ENCODE measurements around the gene RAB34. TPM values are rescaled to one million over a fixed set of nuclear protein-coding genes. Genes with fewer than 3 reads are reported as not detected.
A peak's percentile ranks its signal among the peaks of the same experiment; 100 is the strongest.

RAB34 gene, protein sequence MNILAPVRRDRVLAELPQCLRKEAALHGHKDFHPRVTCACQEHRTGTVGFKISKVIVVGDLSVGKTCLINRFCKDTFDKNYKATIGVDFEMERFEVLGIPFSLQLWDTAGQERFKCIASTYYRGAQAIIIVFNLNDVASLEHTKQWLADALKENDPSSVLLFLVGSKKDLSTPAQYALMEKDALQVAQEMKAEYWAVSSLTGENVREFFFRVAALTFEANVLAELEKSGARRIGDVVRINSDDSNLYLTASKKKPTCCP
- 58.6 TPM for polyA plus RNA-seq (ENCODE audit: insufficient read length)

DNA sequence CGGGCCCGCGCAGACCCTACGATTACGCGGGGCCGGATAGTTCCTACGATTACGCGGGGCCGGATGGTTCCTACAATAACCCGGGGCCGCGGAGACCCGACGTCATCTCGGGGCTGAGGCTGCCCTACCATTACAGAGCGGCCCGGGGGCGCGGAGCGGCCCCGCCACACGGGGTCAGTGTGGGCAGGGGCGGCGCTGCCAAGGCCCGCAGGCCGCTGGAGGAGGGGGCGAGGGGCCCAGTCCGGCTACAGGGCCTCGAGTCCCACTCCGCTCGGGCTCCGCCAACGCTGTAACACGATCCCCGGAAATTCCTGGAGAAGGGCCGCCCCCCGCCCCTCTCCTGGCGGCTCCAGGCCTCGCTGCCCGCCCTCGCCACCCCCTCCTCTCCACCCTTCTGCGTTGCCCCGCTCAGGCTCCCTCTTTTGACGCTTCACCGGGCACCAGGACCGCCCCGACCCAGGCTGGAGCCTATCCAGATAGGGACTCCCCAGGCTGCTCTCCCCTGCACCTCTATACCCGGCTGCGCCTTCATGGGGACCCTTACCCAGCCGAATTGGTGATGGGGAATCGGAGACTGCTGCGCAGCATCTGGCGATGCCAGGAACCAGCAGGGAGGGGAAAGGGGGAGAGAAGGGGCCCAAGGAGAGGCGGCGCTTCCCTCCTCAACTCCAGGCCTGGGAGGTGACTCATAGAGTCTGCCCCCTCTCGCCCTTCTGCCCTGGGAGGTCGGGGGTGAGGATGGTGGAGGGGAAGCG is at the start of gene RAB34:
RAB34 (minus strand) TSS at position 291 of the 755 bp plus-strand sequence. CDS start 602 bp downstream, outside the sequence.
- DNase-seq: peak; percentile 89

DNA sequence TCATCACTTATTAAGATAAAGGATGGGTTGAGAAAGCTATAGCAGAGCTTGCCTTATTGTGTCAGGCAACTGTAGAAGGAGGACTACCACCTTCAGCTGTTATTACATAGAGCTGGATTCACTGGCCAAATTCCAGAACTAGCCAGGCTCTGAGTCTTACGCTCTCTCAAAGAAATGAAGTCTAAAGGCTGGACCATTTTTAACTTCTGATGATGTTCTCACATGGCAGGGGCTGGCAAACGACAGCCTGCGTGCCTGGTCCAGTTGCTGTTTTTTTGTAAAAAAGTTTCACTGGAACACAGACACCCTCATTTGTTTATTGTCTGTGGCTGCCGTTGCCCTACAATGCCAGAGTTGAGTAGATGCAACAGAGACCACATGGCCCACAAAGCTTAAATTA is 47.4 kb upstream of the RAB34 start:
- no peak for DNase-seq

DNA sequence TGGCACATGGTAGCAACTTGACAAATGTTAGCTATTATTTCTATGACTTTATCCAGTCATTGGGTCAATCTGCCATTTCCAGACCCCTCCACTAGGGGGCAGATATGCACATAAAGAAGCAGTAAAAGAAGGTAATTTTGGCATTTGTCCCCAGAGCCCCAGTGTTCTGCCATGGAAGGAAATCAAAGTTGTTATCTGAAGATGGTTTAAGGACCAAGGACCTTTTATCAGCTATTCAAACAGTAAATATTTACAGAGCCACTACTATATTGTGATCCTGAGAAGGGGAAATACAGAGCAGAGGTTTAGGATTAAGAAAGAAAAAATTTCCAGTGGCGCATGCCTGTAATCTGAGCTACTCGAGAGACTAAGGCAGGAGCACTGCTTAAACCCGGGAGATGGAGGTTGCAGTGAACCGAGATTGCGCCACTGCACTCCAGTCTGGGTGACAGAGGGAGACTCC is 46.2 kb upstream of the RAB34 start:
- peak; percentile 54 for DNase-seq

DNA sequence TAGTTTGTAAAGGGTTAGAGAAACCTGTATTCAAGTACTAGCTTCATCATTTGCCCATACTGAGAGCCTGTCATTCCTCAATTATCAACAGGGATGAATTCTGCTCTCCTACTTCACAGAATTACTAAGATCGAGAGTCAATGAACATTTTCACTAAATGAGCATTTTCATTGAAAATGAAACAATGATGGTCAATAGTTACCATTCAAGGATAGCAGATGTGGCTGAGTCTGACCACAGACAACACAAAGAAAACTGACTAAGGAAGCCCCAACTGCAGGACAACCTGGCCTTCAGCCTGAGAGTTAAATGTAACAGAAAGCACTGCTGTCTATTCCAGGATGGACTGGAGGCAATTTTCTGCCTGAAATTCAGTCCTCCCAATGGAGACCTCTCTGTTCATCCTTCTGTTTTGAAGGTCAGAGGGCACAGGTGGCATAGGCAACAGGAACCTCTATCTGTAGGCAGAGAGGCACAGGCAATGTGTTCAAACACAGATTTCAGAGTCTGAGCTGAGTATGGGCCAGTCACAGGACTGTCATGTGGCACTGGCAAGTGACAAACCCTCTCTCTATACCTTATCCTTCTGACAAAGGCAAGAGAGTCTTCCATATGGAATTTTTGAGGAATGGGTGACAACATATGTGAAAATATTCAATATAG is 45.6 kb upstream of the RAB34 start:
- no peak for DNase-seq

DNA sequence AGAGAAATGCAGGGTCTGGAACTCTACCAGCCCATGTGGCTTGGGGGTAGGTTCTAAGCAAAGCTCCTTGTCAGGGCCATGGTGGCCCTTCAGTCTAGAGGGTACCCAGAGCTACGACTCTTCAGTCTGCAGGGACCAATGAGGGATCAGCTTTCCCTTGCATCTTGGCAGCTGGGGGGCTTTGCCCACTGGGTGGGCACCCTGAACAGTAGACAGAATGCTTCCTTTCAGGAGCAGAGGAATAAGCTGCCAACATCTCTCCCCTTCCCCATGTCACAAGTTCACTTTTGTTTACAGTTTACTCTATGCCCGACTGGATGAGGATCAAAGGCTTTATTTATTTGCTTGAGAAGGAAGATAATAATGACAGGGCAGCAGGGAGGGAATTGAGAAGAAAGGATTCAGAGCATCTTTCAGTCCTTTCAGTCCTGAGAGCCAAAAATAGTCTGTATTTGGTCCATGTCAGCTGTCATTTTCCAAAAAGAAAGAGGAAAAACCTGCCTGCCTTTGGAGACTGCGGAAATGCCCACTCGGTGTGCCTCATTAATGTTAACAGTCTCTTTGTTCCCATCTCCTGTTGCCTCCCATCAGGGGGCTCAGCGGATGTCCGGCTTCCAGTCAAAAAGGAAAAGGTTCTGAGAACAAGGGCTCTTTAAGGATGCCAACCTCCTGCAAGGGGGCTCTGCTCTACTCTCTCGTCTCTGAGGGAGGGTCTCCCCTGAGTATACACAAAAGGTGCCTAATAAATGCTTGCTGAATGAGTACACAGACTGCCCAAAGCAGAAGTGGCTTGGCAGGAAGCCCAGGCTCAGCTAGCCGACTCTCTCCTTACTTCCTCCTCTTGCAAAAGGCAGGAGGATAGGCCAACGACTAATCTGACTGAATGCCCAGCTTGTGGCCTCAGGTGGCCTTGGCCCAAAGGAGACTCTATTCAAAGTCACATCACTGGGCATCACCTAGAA is 43.2 kb upstream of the RAB34 start:
- DNase-seq: no peak

DNA sequence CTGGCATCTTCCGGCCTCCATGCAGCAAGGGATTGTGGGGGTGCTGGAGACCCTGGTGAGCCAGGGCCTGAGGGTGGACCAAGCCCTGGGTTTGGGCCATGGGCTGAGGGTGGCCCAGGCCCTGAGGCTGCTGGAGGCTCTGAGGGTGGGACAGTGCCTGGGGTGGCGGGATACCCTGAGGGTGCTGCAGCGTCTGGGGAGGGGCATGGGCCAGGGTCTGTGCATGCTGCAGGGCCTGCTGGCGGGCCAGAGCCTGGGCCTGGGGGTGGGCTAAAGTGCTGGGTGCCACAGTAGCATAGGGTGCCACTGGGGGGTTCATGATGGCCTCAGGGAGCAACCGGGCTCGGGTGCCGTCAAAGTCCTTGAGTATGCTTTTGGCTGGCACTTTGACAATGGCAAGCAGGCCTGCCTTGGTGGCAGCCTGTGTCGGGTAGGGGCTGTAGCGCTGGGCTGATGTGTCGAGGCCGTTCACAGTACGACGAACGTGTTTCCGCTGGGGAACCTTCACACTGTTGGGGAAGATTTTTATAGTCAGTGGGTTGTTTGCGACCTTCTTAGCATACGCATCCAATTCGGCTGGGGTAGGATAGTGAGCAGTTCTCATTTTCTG is 41.7 kb upstream of the RAB34 start:
- DNase-seq: no peak

DNA sequence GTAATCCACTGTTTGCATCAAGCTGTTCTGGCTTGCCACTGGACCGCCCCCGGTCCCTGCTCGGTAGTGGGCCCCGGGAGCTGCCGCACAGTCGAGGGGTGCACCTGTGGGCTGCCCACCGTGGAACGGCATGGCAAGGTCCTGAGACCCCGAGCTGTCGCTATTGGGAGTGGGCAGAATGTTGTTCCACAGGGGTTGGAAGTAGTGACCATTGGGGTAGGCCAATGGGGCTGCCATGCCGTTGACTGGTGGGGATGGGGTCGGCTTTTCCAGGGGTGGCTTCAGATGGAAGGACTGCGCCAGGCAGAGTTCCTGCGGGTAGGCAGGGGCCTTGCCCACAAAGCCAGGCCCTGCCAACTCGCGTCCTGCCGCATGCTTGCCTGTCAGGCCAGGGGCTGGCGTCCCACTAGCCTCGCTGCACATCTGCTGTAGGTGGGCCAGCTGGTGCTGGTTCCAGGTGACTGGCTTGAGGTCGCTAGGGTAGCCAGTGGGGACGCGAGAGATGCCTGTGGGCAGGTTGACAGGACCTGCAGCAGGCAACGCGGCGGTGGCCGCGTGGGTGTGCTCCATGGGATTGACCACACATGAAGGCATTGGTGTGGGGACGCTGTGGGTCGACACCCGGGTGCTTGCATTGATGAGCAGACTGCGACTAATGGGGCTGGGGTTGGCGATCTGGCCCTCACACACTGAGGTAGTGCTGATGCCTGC is 40.9 kb upstream of the RAB34 start:
- no peak for DNase-seq

DNA sequence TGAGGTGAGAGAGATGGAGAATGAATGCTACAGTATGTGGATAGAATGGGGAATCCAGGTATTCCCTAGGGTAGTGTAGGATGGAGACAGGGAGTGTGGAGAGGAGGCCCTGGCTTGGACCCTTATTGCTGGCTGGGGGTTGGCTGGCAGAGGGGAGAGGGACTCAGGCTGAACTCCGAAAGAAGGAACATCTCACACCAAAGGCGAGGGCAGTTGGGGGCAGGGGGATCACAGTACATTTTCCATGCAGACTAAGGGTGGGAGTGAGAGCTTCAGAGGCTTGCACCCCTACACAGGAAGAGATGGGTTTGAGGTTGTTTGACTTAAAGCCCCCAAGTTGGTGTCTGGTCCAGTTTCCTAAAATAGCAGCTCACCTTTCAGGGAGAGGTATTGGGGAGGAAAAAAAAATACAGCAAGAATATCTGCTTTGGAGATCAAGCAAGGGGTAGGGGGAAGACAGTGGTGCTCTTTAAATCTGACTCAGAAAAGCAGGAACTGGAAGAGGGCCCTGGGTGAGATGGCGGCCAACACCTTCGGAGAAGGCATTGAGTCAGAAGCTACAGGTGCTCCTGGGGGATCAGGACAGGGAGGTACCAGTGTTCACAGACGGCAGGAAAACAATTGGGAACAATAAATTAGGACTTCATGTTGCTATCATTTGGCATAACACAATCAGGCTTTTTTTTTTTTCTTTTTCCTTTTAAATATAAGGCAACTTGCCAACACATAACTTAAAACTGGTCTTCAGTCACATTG is 38.6 kb upstream of the RAB34 start:
- no peak for DNase-seq

DNA sequence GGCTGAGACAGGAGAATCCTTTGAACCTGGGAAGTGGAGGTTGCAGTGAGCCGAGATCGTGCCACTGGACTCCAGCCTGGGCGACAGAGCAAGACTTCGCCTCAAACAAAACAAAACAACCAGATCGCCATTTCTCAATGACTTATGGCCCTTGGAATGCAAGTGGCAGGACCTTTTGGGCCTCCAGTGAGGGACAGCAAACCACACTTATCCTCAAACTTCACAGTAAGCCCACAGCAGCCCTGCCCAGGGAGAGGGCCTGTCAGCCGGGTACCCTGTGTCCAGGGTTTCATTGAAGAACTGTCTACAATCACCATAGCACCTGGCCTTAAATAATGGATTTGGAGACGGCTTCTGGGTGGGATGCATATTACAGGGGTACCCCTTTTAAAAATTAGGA is 37.8 kb upstream of the RAB34 start:
- no peak for DNase-seq

DNA sequence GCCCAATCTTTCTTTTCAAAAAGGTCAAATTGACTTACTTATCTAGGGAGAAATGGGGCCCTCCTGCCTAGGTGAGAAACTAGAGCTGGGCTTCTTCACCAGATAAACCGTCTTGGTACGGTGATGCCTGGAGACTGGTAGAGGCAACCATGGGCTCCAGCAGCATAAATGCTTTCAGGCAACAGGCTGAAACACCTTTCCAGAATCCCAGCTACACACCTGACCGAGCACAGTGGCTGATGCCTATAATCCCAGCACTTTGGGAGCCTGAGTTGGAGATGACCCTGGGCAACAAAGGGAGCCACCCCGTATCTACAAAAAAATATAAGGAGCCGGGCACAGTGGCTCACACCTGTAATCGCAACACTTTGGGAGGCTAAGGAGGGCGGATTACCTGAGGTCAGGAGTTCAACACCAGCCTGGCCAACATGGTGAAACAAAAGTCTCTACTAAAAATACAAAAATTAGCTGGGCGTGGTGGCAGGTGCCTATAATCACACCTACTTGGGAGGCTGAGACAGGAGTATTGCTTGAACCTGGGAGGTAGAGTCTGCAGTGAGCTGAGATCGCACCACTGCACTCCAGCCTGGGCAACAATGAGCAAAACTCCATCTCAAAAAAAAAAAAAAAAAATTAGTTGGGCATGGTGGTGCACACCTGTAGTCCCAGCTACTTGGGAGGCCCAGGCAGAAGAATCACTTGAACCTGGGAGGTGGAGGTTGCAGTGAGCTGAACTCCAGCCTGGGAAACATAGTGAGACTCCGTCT is 34.1 kb upstream of the RAB34 start:
- DNase-seq: no peak

DNA sequence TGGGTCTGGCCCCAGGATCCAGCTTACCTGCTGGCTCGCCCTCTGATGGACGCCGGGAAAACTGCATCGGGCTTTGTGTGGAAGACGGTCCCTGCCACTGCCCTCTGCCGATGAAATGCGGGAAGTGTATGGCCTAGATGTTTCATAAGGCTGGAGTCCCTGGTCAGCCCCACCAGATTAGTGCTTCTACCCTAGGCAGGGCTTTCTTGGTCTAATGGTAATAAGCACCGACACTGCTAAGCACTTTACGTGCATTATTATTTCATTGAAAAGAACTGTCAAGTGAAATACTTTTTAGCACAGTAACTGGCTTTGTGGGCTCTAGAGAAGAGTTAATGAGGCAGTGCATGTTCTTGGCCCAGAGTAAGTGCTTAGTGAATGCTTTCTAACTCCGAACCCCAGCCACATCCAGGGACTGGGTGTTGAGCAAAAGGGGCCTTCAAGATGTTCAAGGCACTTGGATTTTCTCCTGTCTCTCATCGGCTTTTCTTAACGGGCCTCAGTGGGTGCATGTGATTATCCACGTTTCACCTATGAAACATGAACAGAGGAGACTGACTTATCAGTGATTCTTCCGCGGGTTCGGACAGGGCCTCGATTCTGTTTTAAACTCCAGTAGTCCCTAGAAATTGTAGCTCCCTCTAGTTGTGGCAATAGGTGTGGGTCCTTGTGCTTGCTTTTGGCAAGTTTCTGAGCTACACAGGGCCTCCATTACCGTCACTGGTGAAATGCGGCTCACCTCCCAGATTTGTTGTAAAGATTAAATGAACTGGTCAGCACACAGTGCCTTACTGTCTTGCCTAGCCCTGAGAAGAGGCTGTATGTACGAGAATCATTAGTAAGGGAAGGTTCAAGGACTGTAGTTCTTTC is 32.7 kb upstream of the RAB34 start:
- DNase-seq: peak; percentile 87

DNA sequence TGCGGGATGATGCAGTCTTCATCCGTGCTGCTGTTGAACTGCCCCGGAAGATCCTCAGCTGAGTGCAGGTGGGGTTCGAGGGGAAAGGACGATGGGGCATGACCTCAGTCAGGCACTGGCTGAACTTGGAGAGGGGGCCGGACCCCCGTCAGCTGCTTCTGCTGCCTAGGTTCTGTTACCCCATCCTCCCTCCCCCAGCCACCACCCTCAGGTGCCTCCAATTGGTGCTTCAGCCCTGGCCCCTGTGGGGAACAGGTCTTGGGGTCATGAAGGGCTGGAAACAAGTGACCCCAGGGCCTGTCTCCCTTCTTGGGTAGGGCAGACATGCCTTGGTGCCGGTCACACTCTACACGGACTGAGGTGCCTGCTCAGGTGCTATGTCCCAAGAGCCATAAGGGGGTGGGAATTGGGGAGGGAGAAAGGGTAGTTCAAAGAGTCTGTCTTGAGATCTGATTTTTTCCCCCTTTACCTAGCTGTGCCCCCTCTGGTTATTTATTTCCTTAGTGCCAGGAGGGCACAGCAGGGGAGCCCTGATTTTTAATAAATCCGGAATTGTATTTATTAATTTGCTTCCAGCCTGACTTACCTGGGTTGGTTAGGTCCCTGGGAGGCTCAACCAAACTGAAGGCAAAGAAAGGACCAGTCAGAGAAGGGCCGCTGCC is 32.0 kb upstream of the RAB34 start:
- DNase-seq: no peak

DNA sequence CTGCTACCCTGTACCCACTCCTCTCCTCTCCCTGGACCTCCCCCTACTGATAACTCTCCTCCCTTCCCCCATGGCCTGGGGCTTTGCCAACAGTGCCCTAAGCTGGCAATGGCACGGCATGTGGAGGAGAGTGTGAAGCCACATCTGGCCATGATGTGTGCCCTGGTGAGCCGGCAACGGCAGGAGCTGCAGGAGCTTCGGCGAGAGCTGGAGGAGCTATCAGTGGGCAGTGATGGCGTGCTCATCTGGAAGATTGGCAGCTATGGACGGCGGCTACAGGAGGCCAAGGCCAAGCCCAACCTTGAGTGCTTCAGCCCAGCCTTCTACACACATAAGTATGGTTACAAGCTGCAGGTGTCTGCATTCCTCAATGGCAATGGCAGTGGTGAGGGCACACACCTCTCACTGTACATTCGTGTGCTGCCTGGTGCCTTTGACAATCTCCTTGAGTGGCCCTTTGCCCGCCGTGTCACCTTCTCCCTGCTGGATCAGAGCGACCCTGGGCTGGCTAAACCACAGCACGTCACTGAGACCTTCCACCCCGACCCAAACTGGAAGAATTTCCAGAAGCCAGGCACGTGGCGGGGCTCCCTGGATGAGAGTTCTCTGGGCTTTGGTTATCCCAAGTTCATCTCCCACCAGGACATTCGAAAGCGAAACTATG is 31.3 kb upstream of the RAB34 start:
- DNase-seq: no peak

DNA sequence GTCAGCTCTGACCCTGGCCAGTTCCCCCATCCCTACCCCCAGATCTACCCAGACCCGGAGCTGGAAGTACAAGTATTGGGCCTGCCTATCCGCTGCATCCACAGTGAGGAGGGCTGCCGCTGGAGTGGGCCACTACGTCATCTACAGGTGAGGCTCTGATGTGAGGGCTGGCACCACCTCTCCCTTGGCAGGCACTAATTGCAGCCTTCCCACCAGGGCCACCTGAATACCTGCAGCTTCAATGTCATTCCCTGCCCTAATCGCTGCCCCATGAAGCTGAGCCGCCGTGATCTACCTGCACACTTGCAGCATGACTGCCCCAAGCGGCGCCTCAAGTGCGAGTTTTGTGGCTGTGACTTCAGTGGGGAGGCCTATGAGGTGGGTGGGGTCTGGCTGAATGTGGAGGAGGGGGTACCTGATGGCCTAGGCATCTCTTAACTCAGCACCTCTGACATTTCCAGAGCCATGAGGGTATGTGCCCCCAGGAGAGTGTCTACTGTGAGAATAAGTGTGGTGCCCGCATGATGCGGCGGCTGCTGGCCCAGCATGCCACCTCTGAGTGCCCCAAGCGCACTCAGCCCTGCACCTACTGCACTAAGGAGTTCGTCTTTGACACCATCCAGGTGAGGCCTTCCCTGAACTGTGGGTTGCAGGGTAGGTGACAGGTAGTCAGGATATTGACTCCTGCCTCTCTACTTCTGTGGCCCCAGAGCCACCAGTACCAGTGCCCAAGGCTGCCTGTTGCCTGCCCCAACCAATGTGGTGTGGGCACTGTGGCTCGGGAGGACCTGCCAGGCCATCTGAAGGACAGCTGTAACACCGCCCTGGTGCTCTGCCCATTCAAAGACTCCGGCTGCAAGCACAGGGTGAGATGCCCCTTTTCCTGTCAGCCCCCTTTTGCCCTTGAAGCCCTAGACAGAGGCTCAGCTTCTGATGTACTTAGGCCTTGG is 30.4 kb upstream of the RAB34 start:
- no peak for DNase-seq

DNA sequence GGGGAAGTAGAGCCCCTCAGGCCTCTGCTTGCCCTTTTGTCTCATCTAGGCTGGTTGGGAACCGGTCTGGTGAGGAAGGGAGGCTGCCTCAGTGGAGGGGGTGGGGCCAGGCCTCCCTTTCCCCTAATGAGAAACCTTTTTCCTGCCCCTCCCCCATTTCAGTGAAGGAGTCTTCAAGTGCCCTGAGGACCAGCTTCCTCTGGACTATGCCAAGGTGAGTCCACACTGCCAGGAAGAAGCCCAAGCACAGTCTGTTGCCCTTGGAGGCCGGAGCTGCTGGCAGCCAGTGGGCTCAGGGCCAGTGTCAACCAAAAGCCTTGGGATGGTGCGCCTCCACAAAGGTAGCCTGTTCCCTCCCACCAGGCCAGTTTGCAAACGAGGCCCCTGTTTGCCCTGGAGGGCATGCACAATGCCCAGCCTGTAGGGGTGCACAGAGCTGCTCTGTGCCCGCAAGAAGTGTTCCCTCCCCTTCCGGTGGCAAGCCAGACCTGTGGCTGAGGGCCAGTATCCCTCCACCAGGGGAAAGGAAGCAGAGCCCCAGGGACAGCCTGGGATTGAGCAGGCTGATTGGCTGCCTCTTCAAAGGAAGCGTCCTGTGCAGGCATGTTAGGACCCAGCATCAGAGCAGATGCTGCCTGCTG is 29.5 kb upstream of the RAB34 start:
- no peak for DNase-seq

DNA sequence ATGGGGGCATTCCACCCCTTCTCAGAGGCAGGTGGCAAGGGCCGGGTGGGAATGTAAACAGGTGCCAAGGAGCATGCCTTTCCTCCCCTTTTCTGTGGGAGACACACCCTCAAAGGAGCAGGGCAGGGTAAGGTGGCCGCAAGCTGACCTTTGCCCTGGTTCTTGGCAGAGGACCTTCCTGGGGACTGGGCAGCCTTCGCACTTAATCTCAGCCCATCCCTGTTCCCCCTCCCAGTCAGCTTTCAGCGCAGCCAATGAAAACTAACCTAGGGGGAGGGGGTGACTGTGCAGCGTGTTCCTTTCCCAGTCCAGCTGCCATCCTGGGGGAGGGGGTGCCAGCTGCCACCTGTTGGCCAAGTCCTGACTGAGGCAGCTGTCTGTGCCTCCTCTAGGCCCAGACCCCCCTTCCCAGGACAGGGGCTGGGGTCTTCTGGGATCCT is 29.0 kb upstream of the RAB34 start:
- DNase-seq: peak; percentile 39

Data from hindlimb muscle (tissue), 1 donor.